Activated T-helper 9 cell treated with anti-CD3 and anti-CD28 coated beads, Interleukin-2, amount 50 U/mL, for 16 hours (primary cell): ENCODE data around the gene SLC24A3.

Experiments used
- DNase-seq: peaks from one replicate; pipeline ENCODE4 v3.0.0-alpha.2; 2020; ENCODE audit warnings: low read depth

SLC24A3 gene

DNA sequence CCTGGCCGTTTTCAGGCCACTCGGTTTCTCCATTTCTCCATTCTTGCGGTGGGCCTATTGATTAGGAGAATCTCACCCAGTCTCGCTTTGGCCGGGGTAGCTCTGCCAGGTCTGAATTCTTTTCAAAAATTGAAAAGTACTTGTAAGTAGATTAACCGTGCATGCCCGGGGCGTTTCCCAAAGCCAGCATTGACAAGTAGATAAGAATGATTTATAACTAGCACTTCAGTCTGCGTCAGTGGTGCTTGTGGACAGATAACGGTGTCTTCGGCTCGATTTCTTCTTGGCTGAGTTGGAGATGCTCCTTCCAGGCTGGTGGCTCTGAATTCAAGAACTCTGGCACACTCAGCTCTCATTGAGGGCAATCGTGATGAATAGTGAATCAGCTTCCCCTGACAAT, 29.0 kb downstream of the SLC24A3 start:
- no peak for DNase-seq

DNA sequence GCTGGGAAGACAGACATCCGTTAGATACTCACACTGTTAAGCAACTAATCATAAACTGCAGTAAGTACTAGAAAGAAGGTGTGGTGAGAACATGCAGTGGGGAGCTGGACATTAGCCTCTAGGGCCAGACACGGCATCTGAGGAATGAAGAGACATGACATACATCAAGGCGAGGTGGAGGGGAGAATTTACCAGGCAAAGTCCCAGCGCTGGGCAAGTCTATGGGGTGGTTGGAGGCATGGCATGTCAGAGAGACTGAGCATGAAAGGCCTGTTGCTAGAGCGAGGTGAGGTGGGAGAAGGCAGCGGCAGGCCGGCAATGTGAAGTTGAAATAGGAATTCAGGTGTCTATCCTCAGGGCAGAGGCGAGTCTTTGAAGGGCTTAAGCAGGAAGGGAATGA, 31.8 kb downstream of the SLC24A3 start:
- DNase-seq, result no peak

DNA sequence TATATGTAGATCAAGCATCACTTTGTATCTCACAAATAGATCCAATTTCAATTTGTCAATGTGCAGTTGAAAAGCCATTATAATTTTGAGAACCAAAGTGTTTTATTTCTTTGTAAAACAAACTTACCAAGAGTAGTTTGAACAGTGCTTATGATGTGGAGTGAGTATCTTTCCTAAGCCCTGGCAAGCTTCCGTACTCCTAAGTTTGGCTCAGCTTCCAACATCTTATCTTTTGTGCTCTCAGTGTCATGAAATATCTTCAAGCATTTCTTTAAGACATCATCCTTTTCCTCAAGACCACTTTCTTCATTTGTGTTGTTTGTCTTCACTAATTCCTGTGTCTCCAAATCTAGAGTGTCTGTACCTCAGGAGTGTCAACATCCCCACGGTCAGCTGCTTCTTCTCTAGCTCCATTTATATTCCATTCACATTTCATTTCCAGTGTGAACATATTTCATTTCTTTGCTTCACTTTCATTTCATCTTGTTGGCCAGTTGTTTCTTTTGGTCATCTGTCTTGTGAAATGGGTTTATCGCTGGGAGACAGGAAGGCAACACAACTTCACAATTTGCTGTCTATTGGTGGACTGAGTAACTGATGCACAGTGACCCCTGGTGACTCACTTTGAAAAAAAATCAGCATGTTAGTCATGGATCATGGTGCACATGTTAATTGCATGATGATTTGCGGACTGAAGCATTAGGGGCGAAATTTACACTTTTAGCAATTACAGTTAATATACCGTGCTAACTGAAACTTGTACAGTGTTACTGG, 36.9 kb downstream of the SLC24A3 start:
- no peak for DNase-seq

DNA sequence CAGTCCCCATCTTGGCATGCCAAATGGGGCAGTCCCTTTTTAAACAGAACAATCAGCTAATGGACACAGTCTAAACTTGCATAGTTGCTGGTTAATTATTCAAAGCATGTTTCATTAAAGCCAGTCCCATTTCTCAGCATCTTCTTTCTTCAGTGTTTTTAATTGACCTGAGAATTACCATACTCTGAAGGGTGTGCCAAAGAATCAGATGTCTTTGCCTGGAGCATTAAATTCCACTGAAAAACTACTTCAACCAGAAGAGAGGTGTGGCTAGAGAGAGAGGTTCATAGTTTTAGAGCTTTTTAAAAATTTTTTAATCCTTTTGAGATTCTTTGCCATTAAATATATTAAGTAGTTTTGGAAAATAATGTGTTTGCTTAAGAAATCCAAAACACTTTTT, 37.9 kb downstream of the SLC24A3 start:
- no peak for DNase-seq

DNA sequence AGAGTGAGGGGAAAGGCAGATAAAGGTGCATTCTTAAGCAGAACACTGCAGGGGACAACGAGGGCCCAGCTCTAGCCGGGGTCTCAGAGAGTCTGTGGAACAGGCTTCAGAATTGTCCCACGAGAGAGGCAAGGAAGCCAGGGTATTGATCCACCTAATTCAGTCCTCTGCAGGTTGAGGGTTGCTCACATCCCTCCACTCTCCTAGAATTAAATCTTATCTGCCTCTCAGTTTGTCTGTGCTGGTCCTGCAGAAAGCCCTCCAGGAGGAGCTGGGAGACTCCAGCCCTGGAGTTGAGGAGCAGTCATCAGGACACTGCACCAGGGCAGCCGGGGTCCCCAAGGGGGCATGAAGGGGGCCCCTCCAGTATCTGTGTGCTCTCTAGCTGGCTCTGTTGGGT, 39.1 kb downstream of the SLC24A3 start:
- DNase-seq, result no peak

DNA sequence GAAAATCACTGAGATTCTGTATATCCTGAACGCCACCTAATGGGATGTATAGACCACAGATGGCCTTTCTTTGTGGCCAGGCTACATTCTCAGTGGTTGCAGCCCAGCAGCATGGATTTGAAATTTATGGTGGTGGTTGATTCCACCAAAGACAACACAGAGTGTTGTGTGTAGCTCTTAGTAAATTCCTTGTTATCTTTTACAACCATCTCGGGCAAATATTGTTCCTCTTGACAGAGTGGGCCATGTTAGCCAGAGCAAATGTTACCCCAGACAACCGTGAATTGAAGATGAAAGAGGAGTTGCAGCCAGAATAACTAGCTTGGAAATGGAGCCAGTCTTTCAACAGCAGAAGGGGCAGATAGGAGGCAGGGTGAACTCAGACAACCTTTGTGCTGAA, 39.5 kb downstream of the SLC24A3 start:
- DNase-seq, result no peak

DNA sequence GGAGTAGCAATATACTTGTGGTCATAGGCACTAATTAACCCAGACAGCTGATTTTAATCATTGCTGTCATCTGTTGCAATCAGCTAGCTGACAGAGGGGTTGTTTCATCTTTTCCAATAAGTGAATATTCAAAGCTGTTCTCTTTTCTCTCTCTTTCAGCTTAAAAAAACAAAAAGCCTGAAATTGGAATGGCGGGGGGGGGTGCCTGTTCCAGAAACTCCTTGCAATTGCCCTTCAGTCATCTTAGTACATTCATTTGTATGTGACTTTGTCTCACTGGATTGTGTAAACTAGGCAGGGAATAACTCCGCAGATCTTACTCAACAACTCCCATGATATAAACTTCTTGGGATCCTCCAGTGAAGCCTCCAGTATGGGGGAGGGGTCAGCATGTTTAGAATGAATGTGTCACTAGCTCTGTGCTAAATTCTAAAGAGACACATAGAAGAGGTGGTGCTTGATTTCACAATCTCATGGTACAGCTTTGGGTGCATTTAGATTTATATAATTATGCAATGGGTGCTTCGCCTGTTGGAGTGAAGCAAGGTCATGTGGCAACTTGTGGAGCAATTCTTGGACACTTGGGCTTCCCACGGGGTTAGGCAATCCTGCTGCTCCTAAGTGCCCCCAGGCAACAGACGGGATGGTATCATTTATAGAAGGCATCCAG, 40.1 kb downstream of the SLC24A3 start:
- DNase-seq, result no peak

DNA sequence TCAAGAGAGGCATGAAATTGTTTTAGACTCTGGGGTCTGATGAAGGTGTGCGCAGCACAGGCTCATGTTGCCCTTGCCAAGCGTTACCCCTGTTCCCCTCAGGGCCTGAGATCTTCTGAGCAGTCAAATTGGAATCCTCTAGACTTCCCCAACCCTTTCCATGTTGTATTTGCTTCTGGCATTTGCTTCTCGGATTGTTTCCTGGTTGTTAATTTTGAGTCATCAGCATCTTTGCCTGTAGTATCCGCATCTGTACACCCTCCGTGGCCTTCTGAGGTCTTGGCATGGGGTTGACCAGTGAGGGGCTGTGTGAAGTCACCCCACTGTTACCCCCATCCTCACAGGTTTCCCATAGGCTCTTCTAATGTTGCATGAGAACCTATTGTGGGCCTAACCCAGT, 40.9 kb downstream of the SLC24A3 start:
- no peak for DNase-seq

DNA sequence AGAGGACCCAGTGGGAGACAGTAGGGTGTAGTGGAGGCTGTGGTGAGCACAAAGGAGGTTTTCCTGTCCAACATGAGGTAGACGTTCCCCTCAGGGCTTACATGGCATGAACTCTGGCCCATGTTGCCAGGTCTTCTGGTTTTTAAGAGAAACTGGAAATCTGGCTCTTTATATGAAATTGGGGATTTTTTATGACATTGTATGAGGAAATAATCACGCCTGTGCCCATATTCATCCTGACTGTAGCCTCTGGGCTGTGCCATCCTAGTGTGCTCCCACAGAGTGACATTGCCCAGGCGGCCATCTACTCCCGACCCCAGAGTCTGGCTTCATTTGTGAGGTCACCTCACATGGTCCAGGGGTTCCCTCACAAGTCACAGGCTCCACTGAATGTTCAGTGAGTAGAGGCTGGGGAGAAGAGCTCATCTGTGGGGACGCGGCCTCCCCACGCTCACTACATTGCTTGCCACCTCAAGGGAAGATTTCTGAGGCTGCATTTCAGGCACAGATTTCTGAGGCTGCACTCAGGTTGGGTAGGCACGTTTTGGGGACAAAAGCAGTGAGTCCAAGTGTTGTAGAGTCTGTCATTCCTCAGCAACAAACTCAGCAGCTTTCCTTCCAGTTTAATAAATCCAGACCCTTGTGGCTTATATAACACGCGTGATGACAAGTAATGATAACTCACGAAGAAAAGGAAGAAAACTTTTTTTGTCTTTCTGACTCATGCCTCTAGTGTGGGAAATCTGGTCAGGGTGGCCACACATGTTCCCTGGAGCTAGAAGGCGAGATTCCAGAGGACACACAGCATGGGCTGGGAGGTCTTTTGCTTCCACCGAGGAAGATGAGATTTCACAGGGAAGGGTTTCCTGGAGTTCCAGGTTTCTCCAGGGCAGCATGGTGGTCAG, 41.7 kb downstream of the SLC24A3 start:
- no peak for DNase-seq

DNA sequence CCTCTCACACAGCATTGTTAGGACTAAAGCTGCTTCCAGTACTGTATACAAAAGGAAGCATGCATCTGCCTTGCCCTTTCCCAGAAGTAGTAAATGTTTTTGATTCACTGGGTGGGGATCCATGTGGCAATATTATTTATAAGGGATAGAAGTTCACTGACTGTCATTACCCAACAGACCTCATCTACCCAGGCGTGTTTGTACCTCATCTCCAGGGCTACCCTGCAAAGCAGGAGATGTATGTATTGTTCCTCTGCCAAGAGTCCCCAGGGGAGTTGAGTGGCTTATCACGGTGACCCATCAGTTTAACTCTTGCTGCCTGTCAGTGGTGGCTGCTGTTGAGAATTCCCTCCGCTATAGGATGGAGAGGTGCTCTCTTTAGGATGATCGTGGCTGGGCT, 42.5 kb downstream of the SLC24A3 start:
- no peak for DNase-seq

DNA sequence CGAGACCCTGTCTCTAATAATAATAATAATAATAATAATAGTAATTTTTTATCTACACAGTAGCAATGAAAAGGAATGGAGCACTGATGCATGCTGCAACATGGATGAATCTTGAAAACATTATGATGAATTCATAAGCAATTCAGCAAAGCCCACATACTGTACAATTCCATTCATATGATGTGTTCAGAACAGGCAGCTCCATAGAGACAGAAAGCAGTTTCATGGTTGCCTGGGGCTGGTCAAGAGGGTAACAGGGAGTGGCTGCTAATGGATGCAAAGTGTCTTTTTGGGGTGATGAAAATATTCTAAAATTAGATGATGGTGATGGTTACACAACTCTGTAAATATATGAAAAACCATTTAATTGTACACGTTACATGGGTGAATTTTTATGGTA, 43.6 kb downstream of the SLC24A3 start:
- no peak for DNase-seq

DNA sequence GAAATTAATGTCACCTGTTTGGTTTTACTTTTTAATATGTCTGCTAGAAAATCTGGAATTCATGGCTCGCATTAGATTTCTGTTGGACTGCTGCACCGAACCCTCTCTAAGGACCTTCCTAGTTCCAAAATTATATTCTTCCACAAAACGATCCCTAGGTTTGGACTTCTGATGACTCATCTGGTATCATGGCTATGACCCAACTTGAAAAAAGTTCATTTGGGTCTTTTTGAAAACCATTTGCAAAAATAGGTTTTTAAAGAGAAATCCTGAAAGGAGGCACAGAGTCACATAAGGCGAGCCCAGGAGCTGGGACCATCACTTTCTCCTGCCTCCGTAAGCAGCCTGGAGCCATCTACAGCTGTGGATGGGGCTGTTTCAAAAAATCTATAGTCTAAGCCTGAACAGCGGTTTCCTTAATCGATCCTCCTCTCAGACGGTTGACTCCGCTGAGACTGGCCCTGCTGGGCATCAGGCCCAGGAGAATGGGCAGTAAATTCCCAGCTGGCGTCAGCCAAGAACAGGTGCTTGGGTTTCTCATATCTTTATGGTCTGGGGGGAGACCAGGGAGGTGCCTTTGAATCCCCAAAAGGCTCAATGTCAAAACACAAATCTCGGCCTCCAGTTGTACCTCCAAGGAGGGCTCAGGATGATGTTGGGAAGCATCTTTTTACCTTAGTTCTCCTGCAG, 44.6 kb downstream of the SLC24A3 start:
- DNase-seq, result no peak

DNA sequence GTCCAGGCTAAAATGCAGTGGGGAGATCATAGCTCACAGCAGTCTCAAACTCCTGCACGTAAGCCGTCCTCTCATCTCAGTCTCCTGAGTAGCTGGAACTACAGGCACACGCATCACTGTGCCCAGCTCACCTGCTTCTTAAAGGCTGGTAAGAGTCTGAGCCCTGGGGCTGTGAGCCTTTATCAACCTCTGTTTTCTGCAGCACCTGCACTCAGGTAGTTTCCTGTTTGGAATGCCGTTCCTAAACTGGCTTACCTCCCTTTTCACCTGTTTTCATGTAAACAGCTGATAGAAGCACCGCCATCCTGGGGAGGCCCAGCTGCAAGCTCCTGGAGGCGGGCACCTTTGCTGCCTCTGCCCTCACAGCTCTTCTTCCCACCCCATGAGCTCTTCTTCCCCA, 45.4 kb downstream of the SLC24A3 start:
- DNase-seq, result no peak

DNA sequence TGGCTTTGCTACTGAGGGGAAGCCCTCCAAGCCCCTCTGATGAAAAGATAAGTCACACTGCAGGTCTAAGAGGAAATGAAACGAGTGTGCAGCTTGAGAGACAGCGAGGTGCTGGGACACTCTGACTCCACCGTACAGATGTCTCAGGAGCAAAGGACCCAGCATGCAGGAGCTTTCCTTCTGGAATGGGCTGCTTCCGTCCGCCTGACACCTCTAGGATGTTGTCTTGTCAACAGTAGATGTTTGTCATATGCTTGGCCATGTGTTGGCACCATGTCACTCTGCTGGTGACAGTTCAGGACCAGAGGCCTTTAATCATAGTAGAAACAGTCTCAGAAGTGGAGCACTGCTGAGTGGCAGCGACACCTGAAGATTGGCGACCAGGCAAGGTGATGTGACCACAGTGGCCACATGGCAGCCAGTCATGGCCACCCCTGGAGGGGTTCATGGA, 46.7 kb downstream of the SLC24A3 start:
- DNase-seq, result no peak

DNA sequence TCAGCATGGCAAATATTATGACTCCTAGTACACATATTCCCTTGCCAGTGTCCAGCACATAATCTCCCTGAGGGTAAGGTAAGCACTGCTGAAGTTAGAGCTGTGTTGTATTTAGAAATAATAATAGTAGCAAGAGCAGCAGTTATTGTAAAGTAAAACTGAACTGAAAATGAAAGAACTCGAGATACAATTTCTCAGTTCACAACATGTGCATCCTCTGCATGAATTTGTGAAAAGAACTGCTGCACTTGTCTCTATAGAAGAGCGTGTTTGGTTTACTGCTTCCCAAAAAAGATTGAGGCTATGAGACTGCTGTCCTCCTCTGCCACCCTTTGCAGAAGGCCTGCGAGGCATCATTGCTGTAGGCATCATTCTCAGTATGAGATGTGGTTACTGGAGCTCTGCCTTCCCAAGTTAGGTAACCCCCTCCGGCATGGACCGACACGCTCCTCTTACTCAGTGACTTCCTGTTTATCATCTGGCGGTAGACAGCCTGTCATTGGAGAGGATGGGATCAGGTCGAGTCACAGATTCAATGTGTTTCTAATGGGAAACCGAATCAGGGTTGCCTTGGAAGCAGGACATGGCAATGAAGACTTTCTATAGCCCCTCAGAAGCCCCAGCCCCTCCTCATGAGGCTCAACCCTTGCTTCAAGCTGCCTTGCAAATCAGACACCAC, 48.1 kb downstream of the SLC24A3 start:
- no peak for DNase-seq

DNA sequence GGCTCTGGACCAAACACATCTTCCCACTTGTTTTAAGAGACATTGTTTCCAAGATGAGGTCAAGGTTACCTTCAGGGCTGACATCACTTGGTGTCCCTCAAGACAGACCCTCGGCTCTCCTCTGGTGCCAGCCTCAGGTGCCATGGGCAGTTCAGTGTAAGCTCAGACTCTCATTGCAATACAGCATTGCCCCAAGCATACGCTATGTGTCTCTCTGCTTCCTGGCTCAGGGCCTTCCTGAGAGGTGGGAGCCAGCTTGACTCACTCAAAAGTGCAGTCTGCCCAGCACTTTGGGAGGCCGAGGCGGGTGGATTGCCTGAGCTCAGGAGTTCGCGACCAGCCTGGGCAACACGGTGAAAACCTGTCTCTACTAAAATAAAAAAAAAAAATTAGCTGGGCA, 51.7 kb downstream of the SLC24A3 start:
- no peak for DNase-seq

DNA sequence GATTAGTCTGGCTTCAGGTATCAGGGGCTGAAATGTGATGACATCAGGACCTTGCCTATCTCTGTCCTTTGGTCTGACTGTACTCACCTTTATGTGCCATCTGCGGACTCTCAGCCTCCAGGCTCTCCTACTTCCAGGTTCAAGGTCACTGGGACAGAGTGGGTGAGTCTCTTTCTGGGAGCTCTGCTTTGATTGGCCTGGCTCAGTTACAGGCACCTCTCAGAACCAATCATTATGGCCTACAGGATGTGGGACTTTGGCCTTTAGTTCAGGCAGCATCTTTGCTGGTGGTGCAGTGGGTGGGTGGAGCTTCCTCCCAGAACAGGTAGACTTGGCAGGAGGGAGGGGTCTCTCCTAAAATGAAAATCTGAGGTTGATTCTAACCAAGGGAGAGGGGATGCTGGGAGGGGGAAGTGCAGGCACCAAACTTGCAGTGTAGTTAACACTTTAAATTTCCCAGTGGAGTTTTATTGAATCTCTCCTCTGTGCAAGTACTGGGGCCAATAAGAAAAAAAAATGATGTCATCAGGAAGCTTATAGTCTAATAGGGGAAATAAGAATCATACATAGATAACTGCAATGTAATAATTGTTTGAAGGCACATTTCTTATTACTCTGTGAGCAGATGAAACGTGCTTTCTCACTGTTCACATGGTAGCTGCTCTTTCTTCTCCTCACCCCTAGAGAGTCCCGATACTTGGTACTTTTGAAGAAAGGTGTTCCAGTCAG, 53.4 kb downstream of the SLC24A3 start:
- DNase-seq, result no peak

DNA sequence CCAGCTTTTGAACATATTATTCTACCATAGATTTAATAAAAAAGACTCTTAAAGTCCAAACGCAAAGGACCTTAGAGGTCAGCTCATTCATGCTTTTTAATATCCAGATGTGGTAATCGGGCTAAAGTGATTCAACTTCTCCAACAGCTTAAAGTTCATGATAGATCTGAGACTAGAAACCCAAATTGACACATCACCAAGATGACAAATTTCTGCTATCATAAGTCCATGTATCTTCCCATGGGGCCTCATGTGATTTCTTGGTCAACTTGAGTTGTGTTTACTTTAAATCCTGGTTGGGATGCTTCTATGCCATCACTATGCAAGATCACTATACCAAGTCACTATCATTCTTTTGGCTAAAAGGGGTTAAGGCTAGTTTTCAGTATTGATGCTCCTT, 56.0 kb downstream of the SLC24A3 start:
- no peak for DNase-seq

DNA sequence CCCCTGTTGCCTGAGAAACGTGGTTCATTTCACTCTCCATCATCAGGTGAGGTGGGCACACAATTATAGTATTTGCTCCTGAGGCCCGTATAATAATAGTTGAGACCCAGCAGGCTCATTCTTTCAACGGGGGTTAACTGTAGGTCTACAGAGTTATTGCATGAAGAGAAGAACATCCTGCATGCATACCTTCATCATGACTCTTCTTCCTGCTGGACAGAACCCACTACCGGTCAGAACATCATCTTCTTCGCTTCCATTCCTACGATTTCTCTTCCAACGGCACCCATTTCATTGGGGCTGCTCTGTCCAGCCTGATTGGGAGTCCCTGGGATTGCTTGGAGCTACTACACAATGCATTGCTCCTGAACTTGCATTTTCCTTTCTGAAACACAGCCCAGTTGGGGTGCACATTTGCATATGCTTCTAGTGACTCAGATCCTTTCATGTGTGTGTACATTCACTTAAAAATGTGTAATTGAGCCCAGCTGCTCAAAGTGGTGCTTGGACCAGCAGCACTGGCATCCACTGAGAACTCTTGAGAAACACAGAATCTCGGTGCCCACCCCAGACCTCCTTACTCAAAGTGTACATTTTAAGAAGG, 57.4 kb downstream of the SLC24A3 start:
- no peak for DNase-seq

DNA sequence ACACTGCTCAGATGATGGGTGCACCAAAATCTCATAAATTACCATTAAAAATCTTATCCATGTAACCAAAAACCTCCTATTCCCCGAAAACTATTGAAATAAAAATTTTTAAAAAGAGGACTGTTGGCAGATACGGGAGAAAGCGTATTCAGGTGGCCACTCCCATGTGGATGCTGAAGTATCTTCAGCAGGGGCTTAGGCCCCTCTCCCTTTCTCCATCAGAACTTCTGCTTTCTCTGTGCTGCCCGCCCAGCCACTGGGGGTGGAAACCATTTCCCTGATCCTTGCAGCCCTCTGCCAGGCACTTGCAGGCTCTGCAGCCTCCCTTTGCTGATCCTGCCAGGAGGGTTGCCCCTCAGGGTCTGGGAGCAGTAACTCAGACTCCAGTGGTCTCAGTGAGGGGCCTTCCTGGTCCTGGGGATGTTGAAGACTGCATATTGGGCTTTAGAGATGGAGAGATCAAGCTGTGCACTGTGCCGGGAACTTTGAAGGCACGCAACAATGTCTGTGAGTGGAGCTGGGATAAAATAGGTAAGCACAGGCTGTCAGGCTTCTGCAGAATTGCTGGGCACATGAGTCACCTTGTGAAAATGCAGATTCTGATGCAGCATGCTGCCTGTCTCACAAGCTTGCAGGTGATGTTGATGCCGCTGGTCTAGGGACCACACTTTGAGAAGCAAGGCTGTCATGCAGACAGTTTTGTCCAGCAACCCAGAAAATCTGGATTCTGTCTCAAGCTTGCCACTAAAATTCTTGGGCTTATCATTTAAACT, 59.6 kb downstream of the SLC24A3 start:
- DNase-seq, result no peak
